ENCODE measurements around the gene TBC1D16. TPM values are rescaled to one million over a fixed set of nuclear protein-coding genes. Genes with fewer than 3 reads are reported as not detected.

The TBC1D16 gene
- total and polyA plus RNA-seq, 12 donors: 4.8 to 23.3 (median 17.0) TPM

- Histone ChIP-seq H3K27ac (no peak overlapping the region), H3K4me1 (peaks cover under 1 to 25% (median 13%) of the 10 kb centered on the region in 9 donors), H3K9me3 (no peaks in the 10 kb centered on the region), H3K4me3 (no peak overlapping the region), H3K36me3 (no peaks in the 10 kb centered on the region), H3K27me3 (no peaks in the 10 kb centered on the region)
- 89 to 94% methylated on average over 15 of the region's 15 CpGs for WGBS, 2 donors
- intact Hi-C loops (cut with DNase I): loop anchor here in 3 of 10 donors (5.0 to 10.0 kb wide), 5 partner anchors 61 to 241 kb away; no protein-coding TSS in a partner anchor
- ATAC-seq (no peak), DNase-seq (no peak)
- TF ChIP-seq CTCF (IDR thresholded peaks at IDR 0.05): no peak
These were observed 49.7 kb downstream of the TBC1D16 start for GRCh38 chr17:79985943-79986391.

- H3K9me3 ChIP-seq: no peaks in the 10 kb centered on the region
- H3K4me3 ChIP-seq: no peak overlapping the region
- ATAC-seq: no peak
- H3K36me3 ChIP-seq: no peaks in the 10 kb centered on the region
- DNase-seq: no peak
- H3K27me3 ChIP-seq: no peaks in the 10 kb centered on the region
- intact Hi-C loops (cut with DNase I): loop anchor here in 3 of 10 donors (5.0 to 10.0 kb wide), 5 partner anchors 61 to 241 kb away; no protein-coding TSS in a partner anchor
- H3K4me1 ChIP-seq: peaks cover 0 to 24% (median 12%) of the 10 kb centered on the region in 9 donors
- TF ChIP-seq CTCF (IDR thresholded peaks at IDR 0.05): no peak
- 95 to 96% methylated on average over 17 of the region's 17 CpGs for WGBS, 2 donors
- H3K27ac ChIP-seq: no peak overlapping the region
These were observed 50.2 kb downstream of the TBC1D16 start for GRCh38 chr17:79985361-79985942.

GRCh38 chr17:79984877-79985276, 50.8 kb downstream of the TBC1D16 start:
- Histone ChIP-seq H3K36me3 (no peaks in the 10 kb centered on the region), H3K4me3 (no peak overlapping the region), H3K27me3 (no peaks in the 10 kb centered on the region), H3K27ac (no peak overlapping the region), H3K9me3 (no peaks in the 10 kb centered on the region), H3K4me1 (peaks cover 0 to 23% (median 12%) of the 10 kb centered on the region in 9 donors)
- DNase-seq (no peak), ATAC-seq (no peak)
- WGBS, 2 donors: 87 to 90% methylated on average over 10 of the region's 10 CpGs
- no peak for TF ChIP-seq CTCF (IDR thresholded peaks at IDR 0.05)
- intact Hi-C loops (cut with DNase I): loop anchor here in 3 of 10 donors (5.0 to 10.0 kb wide), 5 partner anchors 60 to 240 kb away; no protein-coding TSS in a partner anchor

GRCh38 chr17:79984045-79984840, 51.4 kb downstream of the TBC1D16 start:
- Histone ChIP-seq H3K4me1 (peaks cover 0 to 23% (median 12%) of the 10 kb centered on the region in 9 donors), H3K36me3 (no peaks in the 10 kb centered on the region), H3K27ac (no peak overlapping the region), H3K27me3 (no peaks in the 10 kb centered on the region), H3K4me3 (no peak overlapping the region), H3K9me3 (no peaks in the 10 kb centered on the region)
- TF ChIP-seq CTCF (IDR thresholded peaks at IDR 0.05): no peak
- 93% methylated on average over 5 of the region's 5 CpGs for WGBS, 2 donors
- ATAC-seq (no peak), DNase-seq (no peak)
- intact Hi-C loops (cut with DNase I): loop anchor here in 2 of 10 donors (10.0 kb wide), 4 partner anchors 59 to 239 kb away; no protein-coding TSS in a partner anchor
